Activated B cell treated with CpG ODN at 0.5 μM for 24 hours (primary cell): ENCODE results near the gene TMUB1. TPM values are rescaled to one million over a fixed set of nuclear protein-coding genes. Genes with fewer than 3 reads are reported as not detected.

Experiments
- ATAC-seq: fragments of 200-7000 bp; cut with Tn5 transposase; one replicate; pipeline ENCODE4 v1.10.0; 2021; ENCODE audit warnings: low read depth, mild to moderate bottlenecking, moderate library complexity
- CTCF ChIA-PET: fragments of 350-600 bp; sonication (Branson Sonifier 250); formaldehyde crosslinking; loops from one replicate; lab custom pipeline; 2021; ENCODE audit warnings: antibody characterized with exemption; lab: Charles Lee
- POLR2A ChIA-PET: fragments of 350-600 bp; sonication (Branson Sonifier 250); formaldehyde crosslinking; loops from one replicate; lab custom pipeline; 2021; ENCODE audit warnings: antibody characterized with exemption; lab: Charles Lee
- DNase-seq: peaks from one replicate; pipeline ENCODE4 v3.0.0; 2022
- H3K27ac Mint-ChIP-seq: one replicate; pipeline ENCODE4 v1.8.0; 2020; ENCODE audit warnings: mixed read lengths
- H3K27me3 Mint-ChIP-seq: one replicate; pipeline ENCODE4 v1.8.0; 2021; ENCODE audit warnings: mixed read lengths
- H3K36me3 Mint-ChIP-seq: one replicate; pipeline ENCODE4 v1.8.0; 2021; ENCODE audit warnings: low read depth, mixed read lengths
- H3K4me1 Mint-ChIP-seq: one replicate; pipeline ENCODE4 v1.8.0; 2021; ENCODE audit warnings: mixed read lengths
- H3K4me3 Mint-ChIP-seq: one replicate; pipeline ENCODE4 v1.8.0; 2020; ENCODE audit warnings: mild to moderate bottlenecking, mixed read lengths
- H3K9me3 Mint-ChIP-seq: one replicate; pipeline ENCODE4 v1.8.0; 2020; ENCODE audit warnings: mixed read lengths
- intact Hi-C: fragments of 100-400 bp; cut with micrococcal nuclease; formaldehyde crosslinking; loops from one replicate; pipeline ENCODE4 v1.15.1; 2024
- total RNA-seq: library from RNA; stranded (reverse); gene quantifications from 2 replicates; pipeline ENCODE4 v1.2.3, GENCODE V29; 2022
- TF ChIP-seq, protein P1 (sequence below): fragments of 200-600 bp; IDR thresholded peaks from one replicate; pipeline ENCODE4 v1.8.0; 2022; ENCODE audit warnings: antibody characterized with exemption, mild to moderate bottlenecking

Gene TMUB1
- total RNA-seq, 1 donor from 2014 or later, result 40.5 TPM

DNA sequence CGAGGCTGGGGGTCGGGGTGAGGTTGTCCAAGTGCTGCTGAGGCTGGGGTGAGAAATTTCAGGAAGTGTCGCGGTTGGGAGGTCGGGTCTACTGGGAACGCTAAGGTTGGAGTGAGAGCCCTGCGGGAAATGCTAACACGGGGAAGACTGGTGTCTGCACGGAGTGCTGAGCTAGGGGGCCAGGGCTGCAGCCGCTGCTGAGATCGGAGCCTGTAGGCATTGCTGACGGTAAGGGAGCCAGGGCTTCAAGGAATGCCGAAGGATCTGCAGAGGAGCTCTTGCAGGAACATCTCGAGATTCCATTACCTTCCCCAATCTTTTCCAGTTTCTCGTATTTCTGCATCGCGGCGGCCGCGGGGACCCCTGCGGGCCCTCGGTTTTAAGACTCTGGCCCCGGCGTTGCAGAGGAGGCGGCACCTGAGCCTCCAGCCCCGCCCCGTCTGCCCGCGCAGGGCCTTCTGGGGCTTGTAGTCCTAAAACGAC, 25.7 kb downstream of the TMUB1 start, which contains the start of gene CDK5:
CDK5 (minus strand) TSS at position 392 of the 483 bp plus-strand sequence; CDS start at position 343, 49 bp downstream.
- H3K36me3 Mint-ChIP-seq, result peaks cover 7% of the 10 kb centered on the region
- CTCF ChIA-PET, result no interaction called here
- peak within 1 kb of the TSS; percentile 92 for H3K4me3 Mint-ChIP-seq
- no peak for DNase-seq
- peak within 1 kb of the TSS; percentile 89 for H3K27ac Mint-ChIP-seq
- peaks cover 38% of the 10 kb centered on the region for H3K4me1 Mint-ChIP-seq
- intact Hi-C loops, result loop anchor here (10.0 kb wide), 2 partner anchors 287 to 1223 kb away; partner anchors contain the start of genes NUB1 and ZNF862
- ATAC-seq, result peak; percentile 1
- H3K27me3 Mint-ChIP-seq, result peaks cover 1% of the 10 kb centered on the region
- TF ChIP-seq, protein P1, sequence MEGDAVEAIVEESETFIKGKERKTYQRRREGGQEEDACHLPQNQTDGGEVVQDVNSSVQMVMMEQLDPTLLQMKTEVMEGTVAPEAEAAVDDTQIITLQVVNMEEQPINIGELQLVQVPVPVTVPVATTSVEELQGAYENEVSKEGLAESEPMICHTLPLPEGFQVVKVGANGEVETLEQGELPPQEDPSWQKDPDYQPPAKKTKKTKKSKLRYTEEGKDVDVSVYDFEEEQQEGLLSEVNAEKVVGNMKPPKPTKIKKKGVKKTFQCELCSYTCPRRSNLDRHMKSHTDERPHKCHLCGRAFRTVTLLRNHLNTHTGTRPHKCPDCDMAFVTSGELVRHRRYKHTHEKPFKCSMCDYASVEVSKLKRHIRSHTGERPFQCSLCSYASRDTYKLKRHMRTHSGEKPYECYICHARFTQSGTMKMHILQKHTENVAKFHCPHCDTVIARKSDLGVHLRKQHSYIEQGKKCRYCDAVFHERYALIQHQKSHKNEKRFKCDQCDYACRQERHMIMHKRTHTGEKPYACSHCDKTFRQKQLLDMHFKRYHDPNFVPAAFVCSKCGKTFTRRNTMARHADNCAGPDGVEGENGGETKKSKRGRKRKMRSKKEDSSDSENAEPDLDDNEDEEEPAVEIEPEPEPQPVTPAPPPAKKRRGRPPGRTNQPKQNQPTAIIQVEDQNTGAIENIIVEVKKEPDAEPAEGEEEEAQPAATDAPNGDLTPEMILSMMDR, result no peak
- H3K9me3 Mint-ChIP-seq, result no peaks in the 10 kb centered on the region
- POLR2A ChIA-PET, result interaction anchor here (0.5 kb wide), 1 partner anchor 19 kb away, joined by 3 read pairs; no protein-coding TSS in a partner anchor

DNA sequence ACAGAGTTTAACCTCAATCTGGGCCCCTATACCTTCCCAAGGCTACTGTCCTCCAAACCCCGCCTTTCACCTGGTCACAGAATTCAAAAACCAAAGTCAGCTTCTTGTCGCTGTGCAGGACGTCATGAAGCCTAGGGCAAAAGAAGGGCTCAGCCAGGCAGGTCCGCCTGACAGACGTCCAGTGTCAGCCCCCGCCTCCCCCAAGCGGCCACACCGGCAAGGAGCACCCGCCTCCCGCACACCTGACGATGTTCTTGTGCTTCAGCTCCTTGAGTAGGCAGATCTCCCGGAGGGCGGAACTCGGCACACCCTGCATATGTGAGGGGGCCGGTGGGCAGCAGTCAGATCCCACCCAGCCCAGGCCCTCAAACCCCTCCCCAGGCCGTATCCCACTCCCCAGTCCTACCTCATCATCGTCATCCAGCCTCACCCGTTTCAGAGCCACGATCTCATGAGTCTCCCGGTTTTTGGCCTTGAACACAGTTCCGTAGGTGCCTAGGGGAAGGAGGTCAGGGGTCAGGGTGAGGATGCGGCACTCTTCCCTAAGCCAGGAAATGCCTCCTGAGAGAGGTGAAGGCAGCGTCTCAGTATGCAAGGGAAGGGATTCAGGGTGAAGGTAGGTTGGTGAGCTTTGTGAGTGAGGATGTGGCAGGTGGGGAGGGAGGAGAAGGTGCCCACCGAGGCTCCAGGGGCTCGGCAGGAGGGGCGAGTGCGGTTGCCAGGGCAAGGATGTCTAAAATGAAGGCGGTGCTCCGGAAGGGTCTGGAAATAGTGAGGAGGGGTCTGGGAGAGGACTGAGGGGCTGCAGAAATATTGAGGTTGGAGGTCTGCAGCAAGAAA, 26.4 kb downstream of the TMUB1 start:
- ATAC-seq (no peak), DNase-seq (no peak)
- peaks cover 7% of the 10 kb centered on the region for H3K36me3 Mint-ChIP-seq
- CTCF ChIA-PET, result no interaction called here
- POLR2A ChIA-PET, result interaction anchor here (0.5 kb wide), 1 partner anchor 19 kb away, joined by 3 read pairs; no protein-coding TSS in a partner anchor
- no peaks in the 10 kb centered on the region for H3K9me3 Mint-ChIP-seq
- no peak overlapping the region for H3K27ac Mint-ChIP-seq
- peak overlapping the region; percentile 92 for H3K4me3 Mint-ChIP-seq
- intact Hi-C loops, result loop anchor here (10.0 kb wide), 2 partner anchors 288 to 1222 kb away; partner anchors contain the start of genes NUB1 and ZNF862
- TF ChIP-seq, protein P1, result no peak
- peaks cover 39% of the 10 kb centered on the region for H3K4me1 Mint-ChIP-seq
- H3K27me3 Mint-ChIP-seq, result peaks cover 4% of the 10 kb centered on the region

- H3K4me1 Mint-ChIP-seq, result peaks cover 35% of the 10 kb centered on the region
- POLR2A ChIA-PET, result no interaction called here
Observed at GRCh38 chr7:151056283-151056665, 27.0 kb downstream of the TMUB1 start.

DNA sequence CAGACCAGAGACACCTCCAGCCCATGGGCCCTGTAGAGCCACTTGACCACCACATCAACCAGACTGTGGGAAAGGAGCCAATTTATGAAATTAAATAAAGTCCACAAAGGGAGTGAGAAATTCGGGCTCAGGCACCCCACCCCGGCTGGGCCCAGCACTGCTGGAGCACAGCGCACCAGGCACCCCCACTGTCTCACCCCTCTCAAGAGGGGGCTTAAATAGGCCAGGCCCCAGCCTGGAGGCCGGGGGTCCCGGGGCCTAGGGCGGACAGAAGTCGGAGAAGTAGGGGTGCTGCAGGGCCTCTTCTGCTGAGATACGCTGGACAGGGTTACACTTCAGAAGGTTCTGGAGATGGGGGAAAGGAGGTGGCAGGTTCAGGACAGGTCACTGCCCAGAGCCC, 29.5 kb downstream of the TMUB1 start:
- intact Hi-C loops, result loop anchor here (10.0 kb wide), 2 partner anchors 291 to 1219 kb away; partner anchors contain the start of genes NUB1 and ZNF862

More at GRCh38 chr7:151056283-151056665, 27.0 kb downstream of the TMUB1 start:
- TF ChIP-seq, protein P1, result no peak
- H3K27me3 Mint-ChIP-seq, result peaks cover 4% of the 10 kb centered on the region
- intact Hi-C loops, result loop anchor here (10.0 kb wide), 2 partner anchors 289 to 1221 kb away; partner anchors contain the start of genes NUB1 and ZNF862
- H3K27ac Mint-ChIP-seq, result no peak overlapping the region
- DNase-seq, result no peak
- peaks cover 7% of the 10 kb centered on the region for H3K36me3 Mint-ChIP-seq
- H3K4me3 Mint-ChIP-seq, result peak overlapping the region; percentile 92
- CTCF ChIA-PET, result no interaction called here
- no peaks in the 10 kb centered on the region for H3K9me3 Mint-ChIP-seq
- no peak for ATAC-seq

More for the DNA sequence above, 29.5 kb downstream of the TMUB1 start:
- Mint-ChIP-seq H3K27ac (no peak overlapping the region), H3K4me1 (peaks cover 16% of the 10 kb centered on the region), H3K27me3 (peaks cover 8% of the 10 kb centered on the region), H3K4me3 (no peak overlapping the region), H3K36me3 (peaks cover 5% of the 10 kb centered on the region), H3K9me3 (no peaks in the 10 kb centered on the region)
- CTCF ChIA-PET, result no interaction called here
- POLR2A ChIA-PET, result no interaction called here
- no peak for ATAC-seq
- no peak for DNase-seq
- TF ChIP-seq, protein P1, result no peak
